OCI-LY1 (cell line): ENCODE measurements around the gene TBC1D8.

Experiments used
- EZH2 ChIP-seq: fragments of 200-600 bp; sonication (generic), shearing (Covaris generic); IDR thresholded peaks from 2 replicates; pipeline ENCODE4 v1.8.0; 2017; ENCODE audit warnings: borderline replicate concordance, mixed run types, mild to moderate bottlenecking, antibody characterized with exemption, low read length, moderate library complexity, mixed read lengths
- TF ChIP-seq, protein P1 (sequence below): fragments of 200-600 bp; sonication (generic), shearing (Covaris generic); IDR thresholded peaks from 2 replicates; pipeline ENCODE4 v1.5.1; 2017; ENCODE audit warnings: mild to moderate bottlenecking, antibody characterized with exemption, low read length, moderate library complexity, mixed read lengths

DNA sequence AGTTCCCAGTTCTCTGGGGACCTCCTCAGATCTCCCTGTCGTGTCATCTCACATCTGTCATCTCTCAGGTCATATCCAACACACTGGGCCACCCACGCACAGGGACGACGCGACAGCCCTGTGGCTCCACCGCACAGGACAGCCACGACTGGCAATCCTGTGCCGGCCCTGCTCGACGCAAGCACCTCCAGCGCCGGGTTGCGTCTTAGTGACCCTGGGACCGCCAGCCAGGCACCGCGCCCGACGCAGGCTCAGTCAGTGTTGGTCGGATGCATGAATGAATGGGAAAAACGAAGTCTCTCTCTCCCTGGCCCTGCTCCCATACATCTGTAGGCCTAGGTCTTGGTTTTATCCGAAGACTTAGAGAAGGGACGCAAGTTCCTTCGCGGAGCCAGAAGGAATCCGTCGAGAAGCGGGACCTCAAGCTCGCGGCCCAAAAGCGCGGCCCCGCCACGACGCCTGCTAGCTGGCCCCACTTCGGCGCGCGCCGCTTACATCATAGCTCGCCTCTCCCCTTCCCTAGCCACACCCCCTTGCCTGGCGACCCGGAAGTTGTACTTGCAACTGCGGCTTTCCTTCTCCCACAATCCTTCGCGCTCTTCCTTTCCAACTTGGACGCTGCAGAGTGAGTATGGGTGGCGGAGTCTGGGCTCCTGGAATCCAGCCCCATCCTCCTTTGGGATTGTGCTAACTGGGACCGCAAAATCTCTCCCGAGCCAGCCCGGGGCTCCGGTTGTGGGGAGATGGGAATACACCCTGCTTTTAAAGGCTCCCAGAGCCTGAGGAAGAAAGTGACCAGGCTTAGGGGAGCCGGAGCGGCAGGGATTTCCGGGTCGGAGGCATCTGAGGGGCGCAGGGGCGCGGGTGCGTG lies 149.3 kb downstream of the TBC1D8 start, which contains the start of gene RPL31:
- TF ChIP-seq, protein P1, sequence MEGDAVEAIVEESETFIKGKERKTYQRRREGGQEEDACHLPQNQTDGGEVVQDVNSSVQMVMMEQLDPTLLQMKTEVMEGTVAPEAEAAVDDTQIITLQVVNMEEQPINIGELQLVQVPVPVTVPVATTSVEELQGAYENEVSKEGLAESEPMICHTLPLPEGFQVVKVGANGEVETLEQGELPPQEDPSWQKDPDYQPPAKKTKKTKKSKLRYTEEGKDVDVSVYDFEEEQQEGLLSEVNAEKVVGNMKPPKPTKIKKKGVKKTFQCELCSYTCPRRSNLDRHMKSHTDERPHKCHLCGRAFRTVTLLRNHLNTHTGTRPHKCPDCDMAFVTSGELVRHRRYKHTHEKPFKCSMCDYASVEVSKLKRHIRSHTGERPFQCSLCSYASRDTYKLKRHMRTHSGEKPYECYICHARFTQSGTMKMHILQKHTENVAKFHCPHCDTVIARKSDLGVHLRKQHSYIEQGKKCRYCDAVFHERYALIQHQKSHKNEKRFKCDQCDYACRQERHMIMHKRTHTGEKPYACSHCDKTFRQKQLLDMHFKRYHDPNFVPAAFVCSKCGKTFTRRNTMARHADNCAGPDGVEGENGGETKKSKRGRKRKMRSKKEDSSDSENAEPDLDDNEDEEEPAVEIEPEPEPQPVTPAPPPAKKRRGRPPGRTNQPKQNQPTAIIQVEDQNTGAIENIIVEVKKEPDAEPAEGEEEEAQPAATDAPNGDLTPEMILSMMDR, result no peak
- no peak for TF ChIP-seq EZH2
